Lower leg skin (tissue), 3 donors: ENCODE data around the gene MSMP.

Experiments
- CTCF ChIP-seq, 3 donors: fragments of 450-650 bp; IDR thresholded peaks; one replicate each; pipeline ENCODE4 v1.5.1; 2016; ENCODE audit warnings: antibody characterized with exemption in 3 of 3, mild to moderate bottlenecking in 3 of 3, moderate library complexity in 2 of 3
- POLR2A ChIP-seq, 2 donors: fragments of 450-650 bp; IDR thresholded peaks; one replicate each; pipeline ENCODE4 v1.6.1; 2016 to 2017; ENCODE audit warnings: antibody characterized with exemption in 2 of 2, mild to moderate bottlenecking in 1 of 2, moderate library complexity in 1 of 2

DNA sequence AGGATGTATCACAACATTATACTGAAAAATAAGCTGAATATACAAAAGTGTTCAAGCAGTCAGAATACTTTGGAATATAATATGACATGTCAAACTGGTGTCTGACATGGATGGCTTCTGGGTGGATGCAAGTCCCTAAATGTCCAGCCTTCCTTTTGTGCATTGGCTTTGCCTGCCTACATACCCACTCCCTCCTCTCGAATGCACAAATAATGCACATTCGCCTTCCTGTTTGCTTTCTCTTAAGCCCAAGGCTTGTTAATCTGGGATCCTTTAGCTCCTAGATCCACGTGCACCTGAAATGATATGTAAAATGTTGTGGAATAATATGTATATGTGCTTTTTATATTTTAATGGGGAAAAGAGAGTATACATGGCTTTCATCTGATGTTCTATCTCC lies 24.4 kb upstream of the MSMP start:
- TF ChIP-seq CTCF (IDR thresholded peaks at IDR 0.05) (no peak), POLR2A (IDR thresholded peaks at IDR 0.05) (no peak)
